ENCODE measurements around the gene TSPAN17.
A peak's percentile ranks its signal among the peaks of the same experiment; 100 is the strongest.
"Not testable (repeated sequence)": the region's sequence is repeated elsewhere in the genome, so short reads cannot be mapped to it uniquely, and the experiment has no call there.

The TSPAN17 gene

GRCh38 chr5:176647030-176647842 is at the start of gene TSPAN17:
TSS of gene TSPAN17 (plus strand) at chr5:176647484. CDS start at chr5:176647616, 132 bp downstream.
- in situ Hi-C loops (cut with HindIII; ENCODE audit: low sequenced_read_pairs) = no loop called here
- DNase-seq (ENCODE audit: low read depth, low spot score) = peak; percentile 99

GRCh38 chr5:176599749-176600430 is 47.4 kb upstream of the TSPAN17 start:
- in situ Hi-C loops (cut with HindIII; ENCODE audit: low sequenced_read_pairs); H3K4me3 ChIP-seq (ENCODE audit: low read depth, low read length); DNase-seq (ENCODE audit: low read depth, low spot score): not testable (repeated sequence)

More at GRCh38 chr5:176647030-176647842, at the start of gene TSPAN17:
- TF ChIP-seq, protein P1, sequence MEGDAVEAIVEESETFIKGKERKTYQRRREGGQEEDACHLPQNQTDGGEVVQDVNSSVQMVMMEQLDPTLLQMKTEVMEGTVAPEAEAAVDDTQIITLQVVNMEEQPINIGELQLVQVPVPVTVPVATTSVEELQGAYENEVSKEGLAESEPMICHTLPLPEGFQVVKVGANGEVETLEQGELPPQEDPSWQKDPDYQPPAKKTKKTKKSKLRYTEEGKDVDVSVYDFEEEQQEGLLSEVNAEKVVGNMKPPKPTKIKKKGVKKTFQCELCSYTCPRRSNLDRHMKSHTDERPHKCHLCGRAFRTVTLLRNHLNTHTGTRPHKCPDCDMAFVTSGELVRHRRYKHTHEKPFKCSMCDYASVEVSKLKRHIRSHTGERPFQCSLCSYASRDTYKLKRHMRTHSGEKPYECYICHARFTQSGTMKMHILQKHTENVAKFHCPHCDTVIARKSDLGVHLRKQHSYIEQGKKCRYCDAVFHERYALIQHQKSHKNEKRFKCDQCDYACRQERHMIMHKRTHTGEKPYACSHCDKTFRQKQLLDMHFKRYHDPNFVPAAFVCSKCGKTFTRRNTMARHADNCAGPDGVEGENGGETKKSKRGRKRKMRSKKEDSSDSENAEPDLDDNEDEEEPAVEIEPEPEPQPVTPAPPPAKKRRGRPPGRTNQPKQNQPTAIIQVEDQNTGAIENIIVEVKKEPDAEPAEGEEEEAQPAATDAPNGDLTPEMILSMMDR (IDR thresholded peaks at IDR 0.05; ENCODE audit: low read depth, low read length) = peak; percentile 44
- peak within 1 kb of the TSS; percentile 76 for H3K4me3 ChIP-seq (ENCODE audit: low read depth, low read length)

DNA sequence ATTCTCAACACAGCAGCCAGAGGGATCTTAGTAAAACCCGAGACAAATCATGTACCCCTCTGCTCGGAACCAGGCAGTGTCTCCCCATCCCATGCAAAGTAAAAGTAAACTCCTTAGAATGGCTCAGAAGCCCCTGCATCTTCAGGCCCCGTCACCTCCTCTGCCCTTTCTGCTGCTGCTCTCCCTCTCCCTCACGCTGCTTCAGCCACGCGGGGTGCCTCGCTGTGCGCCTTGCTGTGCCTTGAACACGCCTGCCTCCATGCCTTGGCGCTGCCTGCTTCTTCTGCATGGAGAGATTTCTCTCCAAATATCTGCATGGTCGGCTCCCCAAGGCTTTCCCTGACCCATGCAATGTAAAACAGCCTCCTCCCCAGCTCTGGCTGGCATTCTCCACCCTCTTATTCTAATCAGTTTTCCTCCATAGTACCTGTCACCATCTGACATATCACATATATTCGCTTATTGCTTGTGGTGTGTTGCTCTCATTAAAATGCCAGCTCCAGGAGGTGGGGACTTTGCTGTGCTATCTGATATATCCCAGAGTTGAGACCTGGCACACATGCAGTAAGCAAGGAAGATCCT is 45.3 kb upstream of the TSPAN17 start:
- TF ChIP-seq, protein P1 (IDR thresholded peaks at IDR 0.05; ENCODE audit: low read depth, low read length) = no peak
- no peak overlapping the region for H3K4me3 ChIP-seq (ENCODE audit: low read depth, low read length)
- in situ Hi-C loops (cut with HindIII; ENCODE audit: low sequenced_read_pairs) = no loop called here
- DNase-seq (ENCODE audit: low read depth, low spot score) = no peak

DNA sequence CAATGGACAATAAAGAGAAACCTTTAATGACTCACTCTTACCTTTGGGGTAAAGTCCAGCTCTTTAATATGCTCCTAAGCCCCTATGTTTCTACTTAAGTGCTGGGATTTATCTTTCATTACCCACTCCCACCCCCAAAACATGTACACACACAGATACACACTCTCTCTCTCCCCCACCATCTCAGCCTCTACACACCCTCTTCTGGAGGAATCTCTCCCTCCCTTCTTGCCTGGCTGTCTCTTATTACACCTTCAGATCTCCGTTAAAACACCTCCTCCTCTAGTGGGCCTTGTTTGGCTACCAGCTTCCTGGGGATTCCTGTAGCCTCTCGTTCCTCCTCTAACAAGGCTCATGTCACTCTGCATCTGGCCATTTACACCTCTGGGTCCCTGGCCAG is 44.2 kb upstream of the TSPAN17 start:
- no peak for DNase-seq (ENCODE audit: low read depth, low spot score)
- in situ Hi-C loops (cut with HindIII; ENCODE audit: low sequenced_read_pairs) = no loop called here
- TF ChIP-seq, protein P1 (IDR thresholded peaks at IDR 0.05; ENCODE audit: low read depth, low read length) = no peak
- no peak overlapping the region for H3K4me3 ChIP-seq (ENCODE audit: low read depth, low read length)

- TF ChIP-seq, protein P1 (IDR thresholded peaks at IDR 0.05; ENCODE audit: low read depth, low read length) = no peak
- DNase-seq (ENCODE audit: low read depth, low spot score) = no peak
- in situ Hi-C loops (cut with HindIII; ENCODE audit: low sequenced_read_pairs) = no loop called here
- H3K4me3 ChIP-seq (ENCODE audit: low read depth, low read length) = no peak overlapping the region
Measured at GRCh38 chr5:176606032-176606431, 41.3 kb upstream of the TSPAN17 start.

- in situ Hi-C loops (cut with HindIII; ENCODE audit: low sequenced_read_pairs) = no loop called here
- H3K4me3 ChIP-seq (ENCODE audit: low read depth, low read length) = no peak overlapping the region
- TF ChIP-seq, protein P1 (IDR thresholded peaks at IDR 0.05; ENCODE audit: low read depth, low read length) = no peak
- DNase-seq (ENCODE audit: low read depth, low spot score) = no peak
Measured at GRCh38 chr5:176606875-176607274, 40.4 kb upstream of the TSPAN17 start.

All from astrocyte of the spinal cord (primary cell).